CD4-positive, alpha-beta T cell (primary cell): ENCODE measurements around the gene CDS2. TPM values are rescaled to one million over a fixed set of nuclear protein-coding genes. Genes with fewer than 3 reads are reported as not detected.

ENCODE experiments used
- ATAC-seq: fragments of 200-7000 bp; cut with Tn5 transposase; one replicate; pipeline ENCODE4 v1.10.0; 2022; ENCODE audit warnings: mild to moderate bottlenecking; ENCODE audit not compliant: poor library complexity
- CTCF ChIA-PET: fragments of 350-600 bp; sonication (Branson Sonifier 250); formaldehyde crosslinking; loops from one replicate; lab custom pipeline; 2021; ENCODE audit warnings: antibody characterized with exemption, inconsistent platforms; lab: Charles Lee
- POLR2A ChIA-PET: fragments of 350-600 bp; sonication (Branson Sonifier 250); formaldehyde crosslinking; loops from one replicate; lab custom pipeline; 2021; ENCODE audit warnings: antibody characterized with exemption, inconsistent platforms; lab: Charles Lee
- DNase-seq, 14 experiments: peaks; one replicate each; pipeline ENCODE4 v3.0.0-alpha.2; 2013 to 2020; ENCODE audit warnings: mixed read lengths in 2 of 14
- H3K27ac ChIP-seq, 2 donors: one replicate each; pipeline versions ENCODE4 v1.5.1 to v1.7.0; 2013; ENCODE audit warnings: low read length in 2 of 2, low read depth in 1 of 2, mild to moderate bottlenecking in 1 of 2
- H3K27me3 ChIP-seq, 2 experiments: 1 replicate in 1 of 2; 2 replicates in 1 of 2; pipeline versions ENCODE4 v1.6.1 to v1.7.0; 2013; ENCODE audit warnings: low read length in 2 of 2, control low read depth in 1 of 2, mild to moderate bottlenecking in 1 of 2, moderate library complexity in 1 of 2; ENCODE audit not compliant: insufficient read depth in 2 of 2, control insufficient read depth in 1 of 2
- H3K36me3 ChIP-seq: one replicate; pipeline ENCODE4 v1.6.1; 2013; ENCODE audit warnings: low read length, control low read depth; ENCODE audit not compliant: insufficient read depth
- H3K4me1 ChIP-seq: one replicate; pipeline ENCODE4 v1.6.1; 2013; ENCODE audit warnings: low read length, control low read depth; ENCODE audit not compliant: insufficient read depth
- H3K4me3 ChIP-seq: one replicate; pipeline ENCODE4 v1.5.1; 2013; ENCODE audit warnings: mild to moderate bottlenecking, low read length, moderate library complexity
- H3K9me3 ChIP-seq, 2 experiments: 1 replicate in 1 of 2; 2 replicates in 1 of 2; pipeline versions ENCODE4 v1.6.1 to v1.7.0; 2013; ENCODE audit warnings: low read length in 2 of 2, mild to moderate bottlenecking in 2 of 2, control low read depth in 1 of 2, moderate library complexity in 1 of 2; ENCODE audit not compliant: control insufficient read depth in 1 of 2, insufficient read depth in 1 of 2
- H3K27ac Mint-ChIP-seq: one replicate; pipeline ENCODE4 v1.8.0; 2020; ENCODE audit warnings: mixed read lengths
- H3K27me3 Mint-ChIP-seq: one replicate; pipeline ENCODE4 v1.8.0; 2021; ENCODE audit warnings: mixed read lengths
- H3K36me3 Mint-ChIP-seq: one replicate; pipeline ENCODE4 v1.8.0; 2021; ENCODE audit warnings: low read depth, mixed read lengths
- H3K4me1 Mint-ChIP-seq: one replicate; pipeline ENCODE4 v1.8.0; 2021; ENCODE audit warnings: low read depth, mixed read lengths
- H3K4me3 Mint-ChIP-seq: one replicate; pipeline ENCODE4 v1.8.0; 2020; ENCODE audit warnings: mild to moderate bottlenecking, mixed read lengths
- H3K9me3 Mint-ChIP-seq: one replicate; pipeline ENCODE4 v1.8.0; 2020; ENCODE audit warnings: mixed read lengths
- intact Hi-C, 2 experiments: fragments of 100-400 bp; cut with DNase I in 1 of 2; cut with micrococcal nuclease in 1 of 2; formaldehyde crosslinking; loops; one replicate each; pipeline versions ENCODE4 v1.15.1 to v1.9.0; 2023 to 2025; cut with DNase I, micrococcal nuclease
- total RNA-seq, 174 experiments: library from RNA in 2 of 174; stranded (reverse) in 2 of 174; gene quantifications; one replicate each; pipeline ENCODE4 v1.2.3 and lab custom pipeline; 2021 to 2026
- TF ChIP-seq, protein P1 (sequence below): fragments of 200-600 bp; IDR thresholded peaks from one replicate; pipeline ENCODE4 v1.8.0; 2022; ENCODE audit warnings: antibody characterized with exemption, mild to moderate bottlenecking

The CDS2 gene
- total RNA-seq, 2 experiments from 2014 or later, result 62.4 to 65.0 TPM

- Mint-ChIP-seq H3K4me1 (peaks cover 38% of the 10 kb centered on the region), H3K4me3 (peak overlapping the region; percentile 95), H3K27ac (peak overlapping the region; percentile 97), H3K27me3 (no peaks in the 10 kb centered on the region), H3K36me3 (peaks cover 33% of the 10 kb centered on the region), H3K9me3 (no peaks in the 10 kb centered on the region)
- Histone ChIP-seq H3K36me3 (no peaks in the 10 kb centered on the region), H3K4me1 (peaks cover 23% of the 10 kb centered on the region), H3K27ac (peak overlapping the region; percentile 95 to 98), H3K9me3 (no peaks in the 10 kb centered on the region), H3K4me3 (peak overlapping the region; percentile 76), H3K27me3 (no peaks in the 10 kb centered on the region)
- TF ChIP-seq, protein P1, sequence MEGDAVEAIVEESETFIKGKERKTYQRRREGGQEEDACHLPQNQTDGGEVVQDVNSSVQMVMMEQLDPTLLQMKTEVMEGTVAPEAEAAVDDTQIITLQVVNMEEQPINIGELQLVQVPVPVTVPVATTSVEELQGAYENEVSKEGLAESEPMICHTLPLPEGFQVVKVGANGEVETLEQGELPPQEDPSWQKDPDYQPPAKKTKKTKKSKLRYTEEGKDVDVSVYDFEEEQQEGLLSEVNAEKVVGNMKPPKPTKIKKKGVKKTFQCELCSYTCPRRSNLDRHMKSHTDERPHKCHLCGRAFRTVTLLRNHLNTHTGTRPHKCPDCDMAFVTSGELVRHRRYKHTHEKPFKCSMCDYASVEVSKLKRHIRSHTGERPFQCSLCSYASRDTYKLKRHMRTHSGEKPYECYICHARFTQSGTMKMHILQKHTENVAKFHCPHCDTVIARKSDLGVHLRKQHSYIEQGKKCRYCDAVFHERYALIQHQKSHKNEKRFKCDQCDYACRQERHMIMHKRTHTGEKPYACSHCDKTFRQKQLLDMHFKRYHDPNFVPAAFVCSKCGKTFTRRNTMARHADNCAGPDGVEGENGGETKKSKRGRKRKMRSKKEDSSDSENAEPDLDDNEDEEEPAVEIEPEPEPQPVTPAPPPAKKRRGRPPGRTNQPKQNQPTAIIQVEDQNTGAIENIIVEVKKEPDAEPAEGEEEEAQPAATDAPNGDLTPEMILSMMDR, result no peak
- ChIA-PET POLR2A (interaction anchor here (2.1 kb wide), 3 partner anchors 40 to 314 kb away, joined by 11 to 46 read pairs (median 15); no protein-coding TSS in a partner anchor), CTCF (interaction anchor here (1.4 to 2.1 kb wide), 3 partner anchors 27 to 65 kb away, joined by 4 to 38 read pairs (median 8); no protein-coding TSS in a partner anchor)
- ATAC-seq, result no peak
- peak in 3 of 14 experiments; percentile 19 to 40 (median 26) for DNase-seq
- intact Hi-C loops, result loop anchor here in 1 of 2 experiments (5.0 kb wide), 1 partner anchor 319 kb away; no protein-coding TSS in a partner anchor
Observed at GRCh38 chr20:5127859-5128424, 1.1 kb downstream of the CDS2 start.

DNA sequence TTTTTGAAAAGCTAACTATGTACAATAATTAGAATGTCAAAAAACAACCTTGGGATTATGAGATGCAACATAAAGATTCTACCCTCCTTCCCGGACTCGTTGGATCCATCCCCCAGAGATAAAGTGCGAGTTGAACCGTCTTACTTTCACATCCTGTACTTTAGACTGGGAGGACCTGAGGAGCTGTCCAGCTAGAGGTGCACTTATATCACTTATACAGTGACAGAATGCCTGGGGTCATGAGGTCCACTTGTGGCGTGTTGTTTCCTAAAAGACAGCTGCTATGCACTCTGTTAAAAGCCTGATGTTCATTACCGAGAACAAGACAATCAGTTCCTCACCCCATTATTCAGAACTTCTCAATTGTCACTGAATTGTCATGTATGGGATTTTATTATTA is 2.1 kb downstream of the CDS2 start:
- no peak for ATAC-seq
- ChIA-PET CTCF (interaction anchor here (0.9 to 1.4 kb wide), 2 partner anchors 9 to 63 kb away, joined by 4 read pairs; partner anchors contain the start of gene PCNA), POLR2A (no interaction called here)
- Mint-ChIP-seq H3K4me1 (peaks cover 38% of the 10 kb centered on the region), H3K27ac (peak overlapping the region; percentile 97), H3K4me3 (peak overlapping the region; percentile 95), H3K36me3 (peaks cover 33% of the 10 kb centered on the region), H3K27me3 (no peaks in the 10 kb centered on the region), H3K9me3 (no peaks in the 10 kb centered on the region)
- DNase-seq, result peak in 1 of 14 experiments; percentile 4
- Histone ChIP-seq H3K36me3 (no peaks in the 10 kb centered on the region), H3K27me3 (no peaks in the 10 kb centered on the region), H3K4me1 (peaks cover 28% of the 10 kb centered on the region), H3K27ac (peak overlapping the region in 1 of 2 donors; percentile 95), H3K4me3 (no peak overlapping the region), H3K9me3 (no peaks in the 10 kb centered on the region)
- TF ChIP-seq, protein P1, result no peak
- intact Hi-C loops, result loop anchor here in 1 of 2 experiments (5.0 kb wide), 1 partner anchor 318 kb away; no protein-coding TSS in a partner anchor

- Mint-ChIP-seq H3K36me3 (peaks cover 36% of the 10 kb centered on the region), H3K4me1 (peaks cover 43% of the 10 kb centered on the region), H3K27me3 (no peaks in the 10 kb centered on the region), H3K27ac (no peak overlapping the region), H3K9me3 (no peaks in the 10 kb centered on the region), H3K4me3 (no peak overlapping the region)
- Histone ChIP-seq H3K36me3 (peaks cover 14% of the 10 kb centered on the region), H3K4me1 (peaks cover 30% of the 10 kb centered on the region), H3K9me3 (no peaks in the 10 kb centered on the region), H3K27me3 (no peaks in the 10 kb centered on the region), H3K4me3 (no peak overlapping the region), H3K27ac (no peak overlapping the region)
- ChIA-PET POLR2A (interaction anchor here (1.2 kb wide), 1 partner anchor 9 kb away, joined by 3 read pairs; no protein-coding TSS in a partner anchor), CTCF (interaction anchor here (0.7 to 1.0 kb wide), 2 partner anchors 15 to 81 kb away, joined by 3 read pairs; no protein-coding TSS in a partner anchor)
- ATAC-seq (no peak), DNase-seq (no peak)
- TF ChIP-seq, protein P1, result no peak
- intact Hi-C loops, result no loop called here
Observed at GRCh38 chr20:5131502-5131901, 4.7 kb downstream of the CDS2 start.
